Naive thymus-derived CD4-positive, alpha-beta T cell (primary cell): ENCODE data around the gene TOR4A. TPM values are rescaled to one million over a fixed set of nuclear protein-coding genes. Genes with fewer than 3 reads are reported as not detected.

ENCODE experiments used
- ATAC-seq: fragments of 150-1000 bp; cut with Tn5 transposase; 2 replicates; pipeline ENCODE4 v1.10.0; 2021; ENCODE audit warnings: mild to moderate bottlenecking, moderate library complexity
- CTCF ChIA-PET: fragments of 350-600 bp; sonication (Branson Sonifier 250); formaldehyde crosslinking; loops from one replicate; lab custom pipeline; 2021; ENCODE audit warnings: antibody characterized with exemption; lab: Charles Lee
- POLR2A ChIA-PET: fragments of 350-600 bp; sonication (Branson Sonifier 250); formaldehyde crosslinking; loops from one replicate; lab custom pipeline; 2021; ENCODE audit warnings: antibody characterized with exemption, inconsistent platforms; lab: Charles Lee
- DNase-seq, 9 donors: peaks; one replicate each; pipeline versions ENCODE4 v3.0.0 to v3.0.0-alpha.2; 2020 to 2022; ENCODE audit warnings: mixed read lengths in 1 of 9
- H3K27ac ChIP-seq: one replicate; pipeline ENCODE4 v1.7.0; 2013; ENCODE audit warnings: mild to moderate bottlenecking, low read depth, low read length, moderate library complexity
- H3K27me3 ChIP-seq, 2 donors: one replicate each; pipeline ENCODE4 v1.7.0; 2013; ENCODE audit warnings: low read length in 2 of 2, mild to moderate bottlenecking in 2 of 2, moderate library complexity in 2 of 2; ENCODE audit not compliant: control insufficient read depth in 2 of 2, insufficient read depth in 2 of 2
- H3K36me3 ChIP-seq, 3 experiments: 1 replicate in 2 of 3; 2 replicates in 1 of 3; pipeline ENCODE4 v1.7.0; 2013; ENCODE audit warnings: low read length in 3 of 3, mild to moderate bottlenecking in 3 of 3, moderate library complexity in 1 of 3; ENCODE audit not compliant: insufficient read depth in 3 of 3, control insufficient read depth in 2 of 3
- H3K4me1 ChIP-seq, 2 donors: one replicate each; pipeline ENCODE4 v1.7.0; 2013; ENCODE audit warnings: low read length in 2 of 2, mild to moderate bottlenecking in 2 of 2, moderate library complexity in 1 of 2; ENCODE audit not compliant: control insufficient read depth in 2 of 2, insufficient read depth in 2 of 2
- H3K4me3 ChIP-seq: 2 replicates; pipeline ENCODE4 v1.7.0; 2013; ENCODE audit warnings: mild to moderate bottlenecking, low read length
- H3K9me3 ChIP-seq, 3 experiments: 1 replicate in 2 of 3; 2 replicates in 1 of 3; pipeline ENCODE4 v1.7.0; 2013; ENCODE audit warnings: low read length in 3 of 3; ENCODE audit not compliant: control insufficient read depth in 2 of 3
- H3K27ac Mint-ChIP-seq, 9 donors: one replicate each; pipeline ENCODE4 v1.8.0; 2020 to 2022; ENCODE audit warnings: mixed read lengths in 9 of 9, mild to moderate bottlenecking in 8 of 9, moderate library complexity in 5 of 9, inconsistent platforms in 2 of 9
- H3K27me3 Mint-ChIP-seq, 5 donors: one replicate each; pipeline ENCODE4 v1.8.0; 2021 to 2022; ENCODE audit warnings: mixed read lengths in 5 of 5, mild to moderate bottlenecking in 1 of 5
- H3K36me3 Mint-ChIP-seq, 5 donors: one replicate each; pipeline ENCODE4 v1.8.0; 2020 to 2022; ENCODE audit warnings: mixed read lengths in 5 of 5, mild to moderate bottlenecking in 3 of 5, inconsistent platforms in 1 of 5
- H3K4me1 Mint-ChIP-seq, 7 donors: one replicate each; pipeline ENCODE4 v1.8.0; 2020 to 2022; ENCODE audit warnings: mixed read lengths in 7 of 7, mild to moderate bottlenecking in 3 of 7, inconsistent platforms in 1 of 7
- H3K4me3 Mint-ChIP-seq, 10 donors: one replicate each; pipeline ENCODE4 v1.8.0; 2020 to 2022; ENCODE audit warnings: mild to moderate bottlenecking in 10 of 10, mixed read lengths in 10 of 10, moderate library complexity in 6 of 10, inconsistent platforms in 2 of 10
- H3K9me3 Mint-ChIP-seq, 11 donors: one replicate each; pipeline ENCODE4 v1.8.0; 2020 to 2022; ENCODE audit warnings: mixed read lengths in 11 of 11, mild to moderate bottlenecking in 4 of 11, inconsistent platforms in 1 of 11, moderate library complexity in 1 of 11
- intact Hi-C, 2 donors: fragments of 100-400 bp; cut with micrococcal nuclease; formaldehyde crosslinking; loops; one replicate each; pipeline ENCODE4 v1.15.1; 2023
- polyA plus RNA-seq, 2 donors: library from polyadenylated mRNA; unstranded; fragments of 300-500 nt; fragmentation: Illumina TruSeq; gene quantifications; one replicate each; pipeline ENCODE4 v1.2.3, GENCODE V29; 2021
- total RNA-seq, 6 experiments: library from RNA in 5 of 6; stranded (reverse) in 5 of 6; gene quantifications; 1 replicate in 5 of 6; 2 replicates in 1 of 6; pipeline ENCODE4 v1.2.3 and lab custom pipeline; 2021 to 2026

The TOR4A gene
- total and polyA plus RNA-seq, 7 experiments from 2014 or later: 0.07 to 16.6 (median 1.7) TPM; not detected in 1

- Mint-ChIP-seq H3K9me3 (no peaks in the 10 kb centered on the region), H3K36me3 (no peaks in the 10 kb centered on the region), H3K4me3 (no peak overlapping the region), H3K4me1 (peaks cover 0 to 6% (median 3%) of the 10 kb centered on the region in 7 donors), H3K27me3 (no peaks in the 10 kb centered on the region), H3K27ac (no peak overlapping the region)
- Histone ChIP-seq H3K9me3 (no peaks in the 10 kb centered on the region), H3K27me3 (no peaks in the 10 kb centered on the region), H3K27ac (no peak overlapping the region), H3K4me1 (peaks cover 0 to 11% of the 10 kb centered on the region in 2 donors), H3K36me3 (no peaks in the 10 kb centered on the region), H3K4me3 (no peak overlapping the region)
- intact Hi-C loops: no loop called here
- ChIA-PET CTCF (interaction anchor here (0.9 kb wide), 1 partner anchor 98 kb away, joined by 3 read pairs; no protein-coding TSS in a partner anchor), POLR2A (no interaction called here)
- ATAC-seq (no peak), DNase-seq (no peak)
These were observed 32.9 kb downstream of the TOR4A start for GRCh38 chr9:137310189-137311052.

- no peaks in the 10 kb centered on the region for H3K27me3 Mint-ChIP-seq
- no peaks in the 10 kb centered on the region for H3K36me3 ChIP-seq
- DNase-seq: no peak
- no peak overlapping the region for H3K27ac ChIP-seq
- intact Hi-C loops: no loop called here
- no peaks in the 10 kb centered on the region for H3K9me3 Mint-ChIP-seq
- H3K27ac Mint-ChIP-seq: no peak overlapping the region
- H3K9me3 ChIP-seq: no peaks in the 10 kb centered on the region
- H3K27me3 ChIP-seq: no peaks in the 10 kb centered on the region
- H3K4me1 Mint-ChIP-seq: peaks cover 0 to 4% (median 0%) of the 10 kb centered on the region in 7 donors
- peak; percentile 18 for ATAC-seq
- no peak overlapping the region for H3K4me3 Mint-ChIP-seq
- ChIA-PET POLR2A (no interaction called here), CTCF (no interaction called here)
- no peaks in the 10 kb centered on the region for H3K36me3 Mint-ChIP-seq
- H3K4me1 ChIP-seq: peaks cover 0 to 2% of the 10 kb centered on the region in 2 donors
- H3K4me3 ChIP-seq: no peak overlapping the region
These were observed 33.9 kb downstream of the TOR4A start for GRCh38 chr9:137311171-137311985.

- ChIA-PET CTCF (interaction anchor here (1.0 kb wide), 1 partner anchor 10 kb away, joined by 3 read pairs; the partner anchor contains the start of gene NRARP), POLR2A (no interaction called here)
- Histone ChIP-seq H3K27ac (no peak overlapping the region), H3K9me3 (no peaks in the 10 kb centered on the region), H3K4me3 (no peak overlapping the region), H3K36me3 (no peaks in the 10 kb centered on the region), H3K4me1 (no peaks in the 10 kb centered on the region), H3K27me3 (no peaks in the 10 kb centered on the region)
- Mint-ChIP-seq H3K4me1 (peaks cover 0 to 2% (median 0%) of the 10 kb centered on the region in 7 donors), H3K27ac (no peak overlapping the region), H3K4me3 (no peak overlapping the region), H3K27me3 (peaks cover 0 to 3% (median 0%) of the 10 kb centered on the region in 5 donors), H3K9me3 (no peaks in the 10 kb centered on the region), H3K36me3 (no peaks in the 10 kb centered on the region)
- intact Hi-C loops: no loop called here
- DNase-seq: no peak
- ATAC-seq: no peak
These were observed 34.7 kb downstream of the TOR4A start for GRCh38 chr9:137311986-137312851.

DNA sequence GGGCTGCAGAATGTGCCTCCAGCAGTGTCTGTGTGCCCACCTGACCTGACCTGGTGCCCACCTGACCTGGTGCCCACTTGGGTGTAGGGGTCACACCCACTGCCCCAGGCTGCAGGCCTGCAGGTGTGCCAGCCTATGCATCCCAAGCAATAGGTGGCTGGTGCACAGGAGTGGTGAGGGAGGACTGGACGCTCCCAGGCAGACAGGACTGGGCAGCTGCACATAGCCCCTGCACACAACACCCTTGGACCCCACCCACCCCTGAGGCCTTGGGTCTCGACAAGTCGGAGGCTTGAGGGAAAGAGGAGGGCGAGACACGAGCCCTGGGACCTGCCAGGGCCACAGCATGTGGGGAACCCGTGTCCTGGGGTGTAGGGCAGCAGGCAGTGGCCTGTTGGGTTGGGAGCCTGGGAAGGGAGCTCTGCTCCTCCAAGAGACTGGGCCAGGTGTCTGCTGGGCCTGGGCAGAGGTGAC is 35.4 kb downstream of the TOR4A start:
- Mint-ChIP-seq H3K9me3 (no peaks in the 10 kb centered on the region), H3K4me1 (peaks cover 0 to 2% (median 0%) of the 10 kb centered on the region in 7 donors), H3K27me3 (peaks cover 0 to 3% (median 0%) of the 10 kb centered on the region in 5 donors), H3K36me3 (no peaks in the 10 kb centered on the region), H3K27ac (no peak overlapping the region), H3K4me3 (no peak overlapping the region)
- Histone ChIP-seq H3K4me1 (no peaks in the 10 kb centered on the region), H3K9me3 (no peaks in the 10 kb centered on the region), H3K27ac (no peak overlapping the region), H3K36me3 (no peaks in the 10 kb centered on the region), H3K4me3 (no peak overlapping the region), H3K27me3 (no peaks in the 10 kb centered on the region)
- POLR2A ChIA-PET: no interaction called here
- no peak for DNase-seq
- ATAC-seq: no peak
- intact Hi-C loops: no loop called here
- CTCF ChIA-PET: interaction anchor here (1.0 kb wide), 1 partner anchor 10 kb away, joined by 3 read pairs; the partner anchor contains the start of gene NRARP

- H3K9me3 Mint-ChIP-seq: no peaks in the 10 kb centered on the region
- no peaks in the 10 kb centered on the region for H3K36me3 Mint-ChIP-seq
- no peaks in the 10 kb centered on the region for H3K9me3 ChIP-seq
- peaks cover 0 to 2% (median 0%) of the 10 kb centered on the region in 7 donors for H3K4me1 Mint-ChIP-seq
- DNase-seq: no peak
- CTCF ChIA-PET: no interaction called here
- no peak overlapping the region for H3K4me3 ChIP-seq
- no peak overlapping the region for H3K27ac Mint-ChIP-seq
- peak overlapping the region in 1 of 10 donors; percentile 6 for H3K4me3 Mint-ChIP-seq
- no peak for ATAC-seq
- H3K36me3 ChIP-seq: no peaks in the 10 kb centered on the region
- H3K4me1 ChIP-seq: no peaks in the 10 kb centered on the region
- intact Hi-C loops: no loop called here
- H3K27me3 ChIP-seq: no peaks in the 10 kb centered on the region
- POLR2A ChIA-PET: no interaction called here
- H3K27ac ChIP-seq: no peak overlapping the region
- H3K27me3 Mint-ChIP-seq: peaks cover 0 to 3% (median 0%) of the 10 kb centered on the region in 5 donors
These were observed 35.9 kb downstream of the TOR4A start for GRCh38 chr9:137313326-137313936.
